Renal cortex interstitium (tissue), 11 donors: Measurements from ENCODE around the gene ITGA8. TPM values are rescaled to one million over a fixed set of nuclear protein-coding genes. Genes with fewer than 3 reads are reported as not detected.
"Not testable (repeated sequence)": the region's sequence is repeated elsewhere in the genome, so short reads cannot be mapped to it uniquely, and the experiment has no call there.

ENCODE experiments used
- DNase-seq, 11 donors: peaks; one replicate each; pipeline ENCODE4 v3.0.0-alpha.2; 2013; ENCODE audit warnings: low read depth in 9 of 11, low spot score in 4 of 11; ENCODE audit errors: extremely low read depth in 1 of 11
- polyA plus RNA-seq, 3 donors: library from polyadenylated mRNA; unstranded; fragments of 120-200 nt; gene quantifications; one replicate each; pipeline ENCODE4 v1.2.1, GENCODE V29; 2013; ENCODE audit not compliant: insufficient read length in 3 of 3

ITGA8 gene
- polyA plus RNA-seq, 3 donors = 38.3 to 59.3 (median 49.9) TPM

DNA sequence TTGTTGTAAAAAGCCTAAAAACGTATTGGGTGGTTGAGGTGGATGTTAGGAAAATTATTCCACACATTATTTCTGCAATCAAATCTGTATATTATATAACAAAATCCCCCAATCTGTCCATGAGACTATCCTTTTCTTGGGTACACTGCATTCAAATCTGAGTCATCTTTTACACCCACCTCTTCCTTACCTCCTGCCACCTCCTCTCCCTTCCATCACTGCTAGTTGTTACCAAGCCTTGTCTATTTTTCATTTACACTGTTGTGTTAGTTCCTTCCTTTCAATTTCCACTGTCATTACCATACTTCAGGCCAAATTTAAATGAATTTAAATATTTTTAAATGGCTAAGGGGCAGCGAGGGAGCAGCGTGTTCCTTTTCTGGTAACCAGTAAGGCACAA, 83.3 kb downstream of the ITGA8 start:
- no peak for DNase-seq

DNA sequence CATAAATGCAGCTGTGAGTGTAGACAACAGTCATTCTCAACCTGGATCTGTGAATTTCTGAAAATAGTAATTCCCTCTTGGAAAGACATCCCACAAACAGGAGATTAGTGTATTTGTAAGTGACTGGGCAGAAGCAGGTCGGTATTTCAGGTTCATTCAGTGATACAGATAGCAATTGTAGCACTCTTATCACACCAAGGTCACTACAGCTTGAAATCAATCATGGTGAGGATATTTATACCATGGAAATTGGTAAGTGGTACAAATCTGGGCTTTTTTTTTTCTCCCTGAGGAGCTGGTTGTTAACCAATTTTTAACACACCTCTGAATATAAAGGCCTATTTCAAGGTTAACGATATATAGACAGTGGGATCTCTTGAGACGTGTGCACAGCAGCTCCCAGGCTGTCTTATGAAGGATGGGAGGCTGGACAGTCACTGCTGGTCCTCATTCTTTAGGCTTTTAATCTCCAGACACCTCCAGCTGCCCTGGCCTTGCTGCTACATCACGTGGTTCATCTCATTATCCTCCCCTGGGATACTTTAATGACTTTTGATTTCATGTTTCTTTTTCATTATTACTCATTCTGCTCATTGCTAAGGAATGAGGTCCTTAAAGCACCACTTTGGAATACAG, 87.1 kb downstream of the ITGA8 start:
- no peak for DNase-seq

DNA sequence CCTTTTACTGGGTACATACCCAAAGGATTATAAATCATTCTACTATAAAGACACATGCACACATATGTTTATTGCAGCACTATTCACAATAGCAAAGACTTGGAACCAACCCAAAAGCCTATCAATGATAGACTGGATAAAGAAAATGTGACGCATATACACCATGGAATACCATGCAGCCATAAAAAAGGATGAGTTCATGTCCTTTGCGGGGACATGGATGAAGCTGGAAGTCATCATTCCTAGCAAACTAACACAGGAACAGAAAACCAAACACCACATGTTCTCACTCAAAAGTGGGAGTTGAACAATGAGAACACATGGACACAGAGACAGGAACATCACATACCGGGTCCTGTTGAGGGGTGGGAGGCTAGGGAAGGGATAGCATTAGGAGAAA, 88.5 kb downstream of the ITGA8 start:
- DNase-seq = not testable (repeated sequence)

DNA sequence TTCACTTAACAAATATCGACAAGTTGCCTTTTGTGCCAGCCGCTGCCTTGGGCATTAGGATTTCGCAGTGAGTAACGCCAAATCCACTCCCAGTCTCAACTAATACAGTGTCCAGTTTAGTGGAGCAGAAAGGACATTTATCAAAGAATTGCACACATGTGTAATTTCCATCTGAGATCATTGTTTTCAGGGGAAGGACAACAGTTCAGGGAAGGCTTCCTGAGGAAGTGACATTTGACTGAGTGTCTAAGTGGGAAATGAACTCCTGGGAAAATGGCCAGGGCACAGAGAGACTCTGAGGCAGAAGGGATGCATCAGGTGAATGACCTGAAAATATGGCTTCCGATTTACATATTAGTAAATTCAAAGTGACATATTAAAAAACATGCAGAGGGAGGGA, 89.4 kb downstream of the ITGA8 start:
- peak in 2 of 11 donors; percentile 18 to 25 for DNase-seq

DNA sequence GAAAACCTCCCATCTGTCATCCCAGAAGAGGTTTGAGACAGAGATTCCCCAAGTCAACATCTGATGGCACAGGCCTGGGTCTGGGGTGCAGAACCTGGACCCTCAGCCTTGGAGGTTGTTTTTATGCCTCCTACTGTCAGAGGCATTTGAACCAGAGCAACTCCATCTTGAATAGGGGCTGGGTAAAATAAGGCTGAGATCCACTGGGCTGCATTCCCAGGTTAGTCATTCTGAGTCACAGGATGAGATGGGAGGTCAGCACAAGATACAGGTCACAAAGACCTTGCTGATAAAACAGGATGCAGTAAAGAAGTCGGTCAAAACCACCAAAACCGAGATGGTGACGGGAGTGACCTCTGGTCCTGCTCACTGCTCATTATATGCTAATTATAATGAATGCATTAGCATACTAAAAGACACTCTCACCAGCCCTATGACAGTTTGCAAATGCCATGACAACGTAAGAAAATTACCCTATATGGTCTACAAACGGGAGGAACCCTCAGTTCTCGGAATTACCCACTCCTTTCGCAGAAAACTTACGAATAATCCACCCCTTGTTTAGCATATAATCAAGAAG, 92.0 kb downstream of the ITGA8 start:
- no peak for DNase-seq

DNA sequence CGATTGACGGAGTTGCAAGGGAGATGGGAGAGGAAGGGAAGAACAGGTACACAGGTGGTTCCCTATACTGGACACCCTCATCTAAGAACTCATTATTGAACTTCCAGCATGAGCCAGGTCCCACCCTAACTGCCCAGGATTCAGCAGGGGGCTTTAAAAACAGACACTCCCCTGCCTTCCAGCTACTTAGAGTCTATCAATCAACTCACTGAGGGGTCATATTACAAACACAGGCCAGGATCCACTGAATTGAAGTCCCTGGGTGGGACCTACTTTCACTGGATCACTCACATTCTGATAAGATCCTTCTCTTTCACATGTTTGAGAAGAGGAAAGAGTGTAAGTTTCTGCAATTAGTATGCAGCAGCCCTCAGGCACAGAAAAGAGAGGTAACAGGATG, 92.8 kb downstream of the ITGA8 start:
- no peak for DNase-seq

DNA sequence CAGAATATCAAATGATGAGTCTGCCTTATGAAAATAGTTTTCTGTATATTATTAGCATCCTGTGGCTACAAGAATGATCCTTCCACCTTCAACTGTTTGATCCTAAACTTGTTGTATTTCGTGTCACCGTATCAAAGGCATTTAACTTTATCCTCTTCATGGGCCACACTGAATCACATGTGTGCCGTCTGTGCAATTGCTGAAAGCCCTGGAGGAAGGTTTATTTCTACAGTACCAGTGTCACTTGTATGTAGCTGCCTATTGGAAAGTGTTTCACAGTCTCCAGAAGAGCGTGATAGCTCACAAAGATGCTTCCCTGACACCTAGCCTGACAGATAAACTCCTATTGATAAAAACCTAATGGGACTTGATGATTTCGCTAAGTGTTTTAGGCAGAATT, 94.5 kb downstream of the ITGA8 start:
- DNase-seq = no peak

DNA sequence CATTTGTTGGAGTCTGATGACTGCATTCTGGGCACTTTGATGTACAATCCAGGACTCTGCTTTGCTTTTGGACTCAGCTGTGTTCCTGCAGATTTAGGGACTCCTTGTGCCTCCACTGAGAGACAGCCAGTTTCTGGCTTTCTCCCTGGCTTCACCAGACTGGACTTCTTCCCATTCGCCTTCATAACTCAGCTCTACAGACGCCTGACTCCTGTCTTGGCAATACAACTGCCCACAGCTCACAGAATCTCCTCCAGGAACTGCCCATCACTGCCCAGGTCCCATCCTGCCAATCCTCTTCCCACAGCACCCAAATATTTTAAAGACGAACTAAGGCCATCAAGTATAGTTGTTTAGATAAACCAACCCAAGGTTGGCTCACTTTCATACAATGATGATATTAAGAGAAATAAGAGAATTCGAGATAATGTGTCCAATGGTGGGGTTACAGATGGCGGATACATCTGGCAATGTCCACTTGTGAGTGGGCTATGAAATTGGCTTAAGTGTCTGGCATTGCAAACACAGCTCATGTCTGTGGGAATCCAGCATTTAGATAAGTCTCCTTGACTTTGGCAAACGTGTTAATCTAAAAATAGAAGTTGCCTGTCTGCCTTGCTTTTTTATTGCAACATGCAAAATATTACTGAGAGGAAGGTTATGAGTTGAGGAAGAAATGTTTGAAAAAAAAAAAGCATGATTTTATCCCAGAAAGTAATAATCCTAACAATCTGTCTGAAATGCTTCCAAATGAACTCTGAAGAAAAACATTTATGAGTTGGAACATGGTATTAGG, 95.1 kb downstream of the ITGA8 start:
- DNase-seq = no peak

DNA sequence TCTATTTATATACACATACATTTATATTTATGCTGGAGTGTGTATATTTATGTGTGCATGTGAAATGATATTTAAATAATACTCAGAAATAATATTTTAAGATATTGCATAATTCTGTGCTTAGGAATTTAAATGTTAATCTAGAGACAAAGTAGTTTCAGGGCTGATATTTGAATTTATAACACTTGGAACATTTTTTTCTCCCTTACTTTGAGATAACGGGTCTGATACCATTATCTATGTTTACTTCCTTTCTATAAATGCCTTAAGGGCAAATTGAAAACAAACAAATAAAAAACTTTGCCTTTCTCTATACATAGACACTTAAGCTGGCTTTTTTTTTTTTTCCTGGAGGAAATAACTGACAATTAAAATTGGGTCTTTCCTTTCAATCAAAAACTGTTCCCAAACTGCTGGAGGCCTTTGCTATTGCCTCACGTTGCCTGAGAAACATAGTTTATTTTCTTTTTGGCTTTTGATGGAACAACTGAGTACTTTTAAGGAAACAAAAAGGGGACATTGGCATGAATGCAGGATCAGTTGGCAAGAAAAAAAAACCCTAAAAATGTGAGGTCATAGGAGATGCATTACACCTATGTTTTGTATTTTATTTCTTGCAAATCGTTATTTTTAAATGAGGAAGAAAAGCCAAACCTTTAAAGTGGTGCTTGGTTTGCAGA, 98.7 kb downstream of the ITGA8 start:
- DNase-seq = no peak

DNA sequence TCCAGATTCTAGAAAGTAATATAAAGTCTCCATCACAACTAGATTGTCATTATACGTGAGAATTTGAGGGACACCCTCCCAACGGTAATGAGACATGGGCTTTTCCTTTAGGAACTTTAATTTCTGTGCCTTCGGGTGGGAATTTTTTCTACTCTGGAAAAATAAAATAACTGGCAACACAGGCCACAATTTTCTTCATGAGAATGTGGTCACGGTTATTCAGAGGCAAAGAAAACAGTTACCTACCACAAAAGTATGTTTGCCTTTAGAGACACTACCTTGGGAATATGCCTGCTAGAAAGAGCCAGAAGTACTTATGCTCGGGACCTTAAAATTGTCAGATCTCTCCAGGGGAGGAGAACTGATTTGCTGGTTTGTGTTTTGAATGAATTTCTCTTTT, 99.4 kb downstream of the ITGA8 start:
- no peak for DNase-seq

DNA sequence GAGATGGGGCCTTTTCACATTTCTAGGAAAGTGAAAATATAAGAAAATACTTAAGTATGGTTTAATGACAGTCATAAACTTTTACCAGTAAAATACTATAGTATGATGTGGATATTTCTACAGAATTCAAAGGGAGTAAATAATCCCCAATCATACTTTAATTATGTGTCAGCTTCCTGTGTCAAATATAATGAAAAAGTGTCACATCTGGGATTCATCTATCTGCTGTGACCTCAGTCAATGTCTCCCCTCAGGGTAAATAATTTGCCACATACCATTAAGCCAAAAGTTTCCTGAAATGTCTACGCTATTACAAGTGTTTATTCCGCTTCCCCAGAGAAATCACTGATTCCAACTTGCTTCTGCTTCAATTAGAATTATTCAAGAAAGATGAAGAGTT, 110.5 kb downstream of the ITGA8 start:
- DNase-seq = no peak

DNA sequence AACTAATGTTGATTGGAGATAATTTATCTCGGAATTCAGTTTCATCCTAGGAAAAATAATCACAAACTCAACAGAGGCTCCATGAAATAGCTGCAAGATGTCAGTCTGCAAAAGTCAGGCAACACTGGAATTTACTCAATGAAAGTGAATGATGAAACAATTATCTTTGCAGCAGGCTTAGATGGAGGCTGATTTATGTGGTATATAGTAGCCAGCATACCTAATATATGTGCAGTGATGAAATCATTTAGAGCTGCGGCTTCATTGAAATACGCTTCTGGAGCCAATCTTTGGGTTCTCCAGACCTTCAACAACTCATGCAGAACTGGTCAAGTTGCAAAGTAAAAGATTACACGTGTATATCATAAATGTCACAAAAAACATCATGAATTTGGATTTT, 113.3 kb downstream of the ITGA8 start:
- DNase-seq = no peak

DNA sequence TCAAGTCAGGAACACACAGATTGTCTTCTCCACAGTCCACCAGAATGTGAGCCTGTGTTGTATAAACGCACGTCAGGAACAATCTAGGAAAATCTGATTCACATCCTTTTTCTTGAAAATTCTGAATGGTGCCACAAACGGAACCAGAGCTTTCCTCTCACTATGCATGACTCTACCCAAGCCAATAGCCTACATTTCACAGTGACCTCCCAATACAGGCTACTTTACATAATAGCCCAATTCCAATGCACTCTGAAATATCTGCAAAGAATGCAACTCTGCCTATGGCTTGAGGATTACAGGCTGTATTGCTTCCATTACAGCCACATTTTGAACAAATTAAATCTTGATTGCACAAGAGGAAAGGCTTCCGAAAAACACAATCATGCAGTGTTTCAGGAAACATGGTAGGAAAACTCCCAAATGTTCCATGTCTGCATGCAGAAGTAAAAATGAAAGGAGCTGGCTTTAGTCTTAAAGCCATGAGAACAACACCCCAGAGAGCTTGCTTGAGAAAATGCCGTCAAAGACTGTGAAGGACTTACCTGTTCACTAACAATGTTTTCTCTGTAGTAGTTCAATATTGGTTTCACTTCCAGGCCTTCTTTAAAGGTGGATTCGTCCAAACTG, 113.9 kb downstream of the ITGA8 start:
- no peak for DNase-seq

DNA sequence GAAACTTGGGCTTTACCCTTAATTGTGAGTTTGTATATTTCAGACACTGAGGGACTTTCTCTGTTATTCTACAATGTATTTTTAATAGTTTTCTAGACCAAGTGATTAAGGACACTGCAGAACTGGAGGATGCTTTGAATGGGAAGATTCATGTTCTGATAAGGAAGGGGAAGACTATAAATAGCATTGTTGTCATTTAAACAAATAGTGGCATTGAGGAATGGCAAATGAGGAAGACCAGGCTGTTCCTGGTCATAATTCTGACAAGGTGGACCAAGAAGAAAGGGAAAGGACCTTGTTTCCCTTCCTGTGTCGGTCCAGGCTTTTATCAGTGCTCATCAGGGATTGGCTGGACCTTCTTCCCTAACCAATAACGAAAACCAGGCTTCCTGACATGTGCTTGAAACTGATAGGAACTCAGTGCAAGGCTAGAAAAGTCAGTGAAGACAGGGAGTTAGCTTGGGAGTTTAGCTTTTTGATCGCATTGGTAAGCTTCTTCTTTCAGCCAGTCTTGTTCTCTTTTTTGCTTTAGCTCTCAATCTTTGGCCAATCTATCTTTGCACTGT, 116.2 kb downstream of the ITGA8 start:
- DNase-seq = no peak

DNA sequence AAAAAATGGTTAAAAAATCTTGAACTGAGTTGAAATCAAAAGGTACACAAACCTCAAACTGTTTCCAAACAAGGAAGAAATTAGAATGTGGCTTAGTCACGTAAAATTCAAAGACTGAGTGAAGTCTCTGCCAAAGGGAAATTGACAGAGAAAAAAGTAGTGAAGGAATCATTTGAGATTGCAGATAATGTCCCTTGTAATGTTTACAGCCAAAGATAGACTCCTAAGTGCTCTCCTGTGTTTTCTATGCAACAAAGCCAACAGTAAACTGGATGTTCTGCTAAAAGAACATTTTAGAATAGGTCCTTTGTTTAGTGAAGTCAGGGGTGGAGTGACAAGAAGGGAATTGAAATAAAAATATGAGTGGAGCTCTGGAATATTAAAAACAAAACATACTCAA, 117.9 kb downstream of the ITGA8 start:
- no peak for DNase-seq

DNA sequence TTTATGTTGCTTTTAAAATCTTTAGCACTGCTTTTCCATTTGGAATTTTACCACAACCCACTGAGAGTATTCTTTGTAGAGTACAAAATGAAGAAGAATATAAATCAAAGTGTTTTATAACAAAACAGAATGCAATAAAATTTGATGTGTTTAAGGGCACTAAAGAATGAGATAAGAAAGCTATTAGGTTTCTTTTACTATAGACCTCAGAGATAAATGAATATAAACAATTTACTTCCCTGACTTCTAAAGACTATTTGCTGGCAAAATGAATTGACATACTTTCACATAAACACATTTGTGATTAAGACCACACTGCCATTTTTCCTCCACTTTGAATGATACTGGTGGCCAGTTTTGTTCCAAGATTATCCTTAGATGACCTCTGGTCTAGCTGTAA, 124.5 kb downstream of the ITGA8 start:
- DNase-seq = peak in 1 of 11 donors; percentile 7

DNA sequence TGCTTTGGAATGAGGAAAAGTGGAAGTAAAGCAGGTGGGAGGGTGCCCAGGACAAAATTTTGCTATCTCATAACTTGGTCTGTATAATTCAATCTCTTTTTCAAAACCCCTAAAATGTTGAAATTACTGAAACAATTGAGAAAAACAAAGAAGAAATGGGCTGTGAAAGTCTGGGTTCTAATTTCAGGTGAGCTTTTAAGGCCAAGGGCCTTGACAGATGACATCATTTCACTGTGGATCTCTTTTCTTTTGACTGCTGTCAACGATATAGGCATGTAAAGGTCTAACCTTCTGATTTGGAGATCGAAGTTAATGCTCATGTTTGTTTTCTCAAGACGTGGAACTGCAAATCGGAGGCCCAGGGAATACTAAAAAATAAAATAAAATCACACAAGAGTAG, 127.8 kb downstream of the ITGA8 start:
- no peak for DNase-seq

DNA sequence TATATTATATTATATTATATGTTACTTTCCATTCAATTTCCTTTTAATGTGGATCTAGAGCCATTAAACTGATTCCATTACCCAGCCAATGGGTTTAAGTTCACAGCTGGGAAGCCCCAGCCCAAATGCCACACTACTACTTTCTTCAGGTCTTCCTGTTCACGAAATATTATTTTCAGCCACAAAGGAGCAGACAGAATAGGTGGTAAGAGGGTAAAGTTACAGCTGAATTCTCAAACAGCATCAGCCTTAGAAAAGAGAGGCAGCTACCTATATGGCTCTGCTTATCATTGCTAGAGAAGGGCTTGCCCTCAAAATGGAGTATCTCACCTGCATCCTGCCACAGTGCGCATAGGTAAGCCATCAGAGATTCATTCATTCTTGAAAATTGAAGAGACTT, 128.3 kb downstream of the ITGA8 start:
- DNase-seq = no peak
